ENCODE results near the gene WDR83.
"Not testable (repeated sequence)": the region's sequence is repeated elsewhere in the genome, so short reads cannot be mapped to it uniquely, and the experiment has no call there.

Gene WDR83, protein sequence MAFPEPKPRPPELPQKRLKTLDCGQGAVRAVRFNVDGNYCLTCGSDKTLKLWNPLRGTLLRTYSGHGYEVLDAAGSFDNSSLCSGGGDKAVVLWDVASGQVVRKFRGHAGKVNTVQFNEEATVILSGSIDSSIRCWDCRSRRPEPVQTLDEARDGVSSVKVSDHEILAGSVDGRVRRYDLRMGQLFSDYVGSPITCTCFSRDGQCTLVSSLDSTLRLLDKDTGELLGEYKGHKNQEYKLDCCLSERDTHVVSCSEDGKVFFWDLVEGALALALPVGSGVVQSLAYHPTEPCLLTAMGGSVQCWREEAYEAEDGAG

GRCh38 chr19:12666265-12667048, at the start of gene WDR83, which contains the start of gene MAN2B1:
Gene WDR83 (plus strand): TSS chr19:12666807. CDS start chr19:12669791, 2,984 bp downstream.
Gene MAN2B1 (minus strand): TSS chr19:12666742. CDS start chr19:12666701, 41 bp downstream.
- TF ChIP-seq, protein P1, sequence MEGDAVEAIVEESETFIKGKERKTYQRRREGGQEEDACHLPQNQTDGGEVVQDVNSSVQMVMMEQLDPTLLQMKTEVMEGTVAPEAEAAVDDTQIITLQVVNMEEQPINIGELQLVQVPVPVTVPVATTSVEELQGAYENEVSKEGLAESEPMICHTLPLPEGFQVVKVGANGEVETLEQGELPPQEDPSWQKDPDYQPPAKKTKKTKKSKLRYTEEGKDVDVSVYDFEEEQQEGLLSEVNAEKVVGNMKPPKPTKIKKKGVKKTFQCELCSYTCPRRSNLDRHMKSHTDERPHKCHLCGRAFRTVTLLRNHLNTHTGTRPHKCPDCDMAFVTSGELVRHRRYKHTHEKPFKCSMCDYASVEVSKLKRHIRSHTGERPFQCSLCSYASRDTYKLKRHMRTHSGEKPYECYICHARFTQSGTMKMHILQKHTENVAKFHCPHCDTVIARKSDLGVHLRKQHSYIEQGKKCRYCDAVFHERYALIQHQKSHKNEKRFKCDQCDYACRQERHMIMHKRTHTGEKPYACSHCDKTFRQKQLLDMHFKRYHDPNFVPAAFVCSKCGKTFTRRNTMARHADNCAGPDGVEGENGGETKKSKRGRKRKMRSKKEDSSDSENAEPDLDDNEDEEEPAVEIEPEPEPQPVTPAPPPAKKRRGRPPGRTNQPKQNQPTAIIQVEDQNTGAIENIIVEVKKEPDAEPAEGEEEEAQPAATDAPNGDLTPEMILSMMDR (conservative IDR thresholded peaks at IDR 0.05; ENCODE audit: low read depth, low read length) = no peak
- no peak for DNase-seq (ENCODE audit: low read depth)
- peak within 1 kb of the TSS; percentile 59 for H3K4me3 ChIP-seq (ENCODE audit: low read length)

DNA sequence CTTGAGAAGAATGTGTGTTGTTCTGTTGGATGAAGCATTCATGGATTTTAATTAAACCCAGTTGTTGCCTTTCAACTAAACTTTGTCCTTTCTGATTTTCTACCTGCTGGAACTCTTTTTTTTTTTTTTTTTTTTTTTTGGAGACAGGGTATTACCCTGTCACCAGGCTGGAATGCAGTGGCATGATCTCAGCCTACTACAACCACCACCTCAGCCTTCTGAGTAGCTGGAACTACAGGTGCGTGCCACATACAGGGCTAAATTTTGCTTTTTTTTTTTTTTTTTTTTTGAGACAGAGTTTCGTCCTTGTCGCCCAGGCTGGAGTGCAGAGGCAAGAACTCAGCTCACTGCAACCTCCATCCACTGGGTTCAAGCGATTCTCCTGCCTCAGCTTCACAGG, 49.0 kb upstream of the WDR83 start:
- no peak for DNase-seq (ENCODE audit: low read depth)
- H3K4me3 ChIP-seq (ENCODE audit: low read length) = no peak overlapping the region
- TF ChIP-seq, protein P1 (conservative IDR thresholded peaks at IDR 0.05; ENCODE audit: low read depth, low read length) = no peak

- not testable (repeated sequence) for DNase-seq (ENCODE audit: low read depth); H3K4me3 ChIP-seq (ENCODE audit: low read length)
These were observed 45.2 kb upstream of the WDR83 start for GRCh38 chr19:12621253-12622024.

GRCh38 chr19:12623361-12624031, 43.1 kb upstream of the WDR83 start:
- H3K4me3 ChIP-seq (ENCODE audit: low read length) = no peak overlapping the region
- DNase-seq (ENCODE audit: low read depth) = no peak
- TF ChIP-seq, protein P1 (conservative IDR thresholded peaks at IDR 0.05; ENCODE audit: low read depth, low read length) = no peak

- no peak for DNase-seq (ENCODE audit: low read depth)
- no peak overlapping the region for H3K4me3 ChIP-seq (ENCODE audit: low read length)
- TF ChIP-seq, protein P1 (conservative IDR thresholded peaks at IDR 0.05; ENCODE audit: low read depth, low read length) = no peak
These were observed 39.6 kb upstream of the WDR83 start for GRCh38 chr19:12626958-12627357.

DNA sequence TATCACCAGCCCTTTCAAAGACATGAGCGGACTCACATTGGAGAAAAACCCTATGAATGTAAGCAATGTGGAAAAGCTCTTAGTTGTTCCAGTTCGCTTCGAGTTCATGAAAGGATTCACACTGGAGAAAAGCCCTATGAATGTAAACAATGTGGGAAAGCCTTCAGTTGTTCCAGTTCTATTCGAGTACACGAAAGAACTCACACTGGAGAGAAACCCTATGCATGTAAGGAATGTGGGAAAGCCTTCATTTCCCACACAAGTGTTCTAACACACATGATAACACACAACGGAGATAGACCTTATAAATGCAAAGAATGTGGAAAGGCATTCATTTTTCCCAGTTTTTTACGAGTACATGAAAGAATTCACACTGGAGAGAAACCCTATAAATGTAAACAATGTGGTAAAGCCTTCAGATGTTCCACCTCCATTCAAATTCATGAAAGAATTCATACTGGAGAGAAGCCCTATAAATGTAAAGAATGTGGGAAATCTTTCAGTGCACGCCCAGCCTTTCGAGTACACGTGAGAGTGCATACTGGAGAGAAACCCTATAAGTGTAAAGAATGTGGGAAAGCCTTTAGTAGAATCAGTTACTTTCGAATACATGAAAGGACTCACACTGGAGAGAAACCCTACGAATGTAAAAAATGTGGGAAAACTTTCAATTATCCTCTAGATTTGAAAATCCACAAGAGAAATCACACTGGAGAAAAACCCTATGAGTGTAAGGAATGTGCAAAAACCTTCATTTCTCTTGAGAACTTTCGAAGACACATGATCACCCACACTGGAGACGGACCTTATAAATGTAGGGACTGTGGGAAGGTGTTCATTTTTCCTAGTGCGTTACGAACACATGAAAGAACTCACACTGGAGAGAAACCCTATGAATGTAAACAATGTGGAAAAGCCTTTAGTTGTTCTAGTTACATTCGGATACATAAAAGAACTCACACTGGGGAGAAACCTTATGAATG, 38.3 kb upstream of the WDR83 start:
- TF ChIP-seq, protein P1 (conservative IDR thresholded peaks at IDR 0.05; ENCODE audit: low read depth, low read length) = no peak
- DNase-seq (ENCODE audit: low read depth) = no peak
- H3K4me3 ChIP-seq (ENCODE audit: low read length) = no peak overlapping the region
